ENCODE measurements around the gene LRP2.
"Not testable (repeated sequence)": the region's sequence is repeated elsewhere in the genome, so short reads cannot be mapped to it uniquely, and the experiment has no call there.

Gene LRP2

DNA sequence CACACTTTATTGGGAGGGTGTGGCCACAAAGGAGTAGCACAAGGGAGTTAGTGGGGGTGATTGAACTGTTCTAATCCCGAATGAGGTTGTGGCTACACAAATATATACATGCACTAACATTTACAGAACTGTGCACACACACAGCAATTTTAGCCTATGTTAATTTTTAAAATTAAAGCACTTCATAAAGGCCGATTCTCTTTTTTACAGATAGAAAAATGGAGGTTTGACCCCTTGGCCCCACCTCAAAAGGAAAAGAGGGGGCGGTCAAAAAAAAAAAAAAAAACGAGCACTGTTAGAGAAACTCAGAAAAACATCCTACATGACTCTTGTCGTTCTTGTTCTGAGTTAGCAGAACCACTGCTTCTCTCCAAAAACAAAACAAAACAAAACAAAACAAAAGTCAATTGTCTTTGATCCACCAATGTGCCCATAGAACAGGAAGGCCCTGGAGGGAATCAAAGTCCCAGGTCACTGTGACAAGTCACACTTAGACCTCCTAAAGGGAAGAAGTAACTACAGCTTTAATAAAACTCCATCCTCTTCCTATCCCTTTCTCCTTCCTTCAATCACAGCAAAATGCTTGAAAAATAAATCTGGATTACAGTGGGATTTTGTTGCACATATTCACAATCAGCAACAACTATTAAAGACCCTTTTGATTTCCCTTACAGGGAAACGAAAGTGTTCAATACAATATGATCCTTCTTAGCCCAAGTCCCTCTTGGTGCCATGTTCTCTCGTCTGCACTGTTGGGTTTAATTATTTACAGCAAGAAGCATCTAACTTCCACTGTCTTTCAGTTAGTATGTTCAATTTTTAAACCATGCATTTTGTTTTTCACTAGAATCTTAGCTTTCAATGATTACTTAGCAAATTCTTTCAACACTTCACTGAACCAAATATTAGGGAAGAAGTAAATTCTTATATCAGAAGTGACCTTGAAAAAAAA is 16.6 kb downstream of the LRP2 start:
- no peak for DNase-seq

DNA sequence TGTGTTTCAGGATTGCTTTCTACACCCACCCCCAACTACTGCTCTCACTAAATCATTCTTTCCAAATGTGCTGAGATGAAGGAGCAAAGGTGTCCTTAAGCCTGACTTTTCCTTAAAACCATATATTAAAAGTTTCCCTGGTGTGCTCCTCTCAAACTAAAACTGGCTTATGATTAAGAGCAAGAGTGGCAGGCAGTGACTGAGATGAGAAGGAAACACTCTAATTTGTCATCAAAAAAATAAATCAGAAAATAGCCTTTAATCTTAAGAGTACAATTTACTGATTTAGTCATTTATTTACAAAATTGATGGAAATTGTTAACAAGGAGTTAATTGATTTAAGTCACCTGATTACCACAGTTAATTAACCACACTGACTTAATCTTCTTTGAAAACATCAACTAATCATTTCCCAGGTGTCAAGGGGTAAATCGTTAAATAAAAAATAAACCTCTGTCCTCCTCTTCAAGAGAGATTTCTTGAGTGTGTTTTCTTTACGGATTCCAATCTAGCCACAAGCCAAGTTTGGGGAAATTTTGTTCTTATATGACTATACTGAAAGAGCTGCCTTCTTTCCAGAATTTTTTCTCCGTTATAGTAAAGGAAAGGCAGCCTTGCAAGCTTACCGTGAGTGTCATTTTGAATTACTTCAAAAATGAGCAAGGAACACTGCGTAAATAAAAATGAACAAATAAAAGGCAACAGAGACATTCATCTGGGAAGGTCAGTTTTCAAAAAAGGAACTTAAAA is 17.4 kb downstream of the LRP2 start:
- DNase-seq = no peak

DNA sequence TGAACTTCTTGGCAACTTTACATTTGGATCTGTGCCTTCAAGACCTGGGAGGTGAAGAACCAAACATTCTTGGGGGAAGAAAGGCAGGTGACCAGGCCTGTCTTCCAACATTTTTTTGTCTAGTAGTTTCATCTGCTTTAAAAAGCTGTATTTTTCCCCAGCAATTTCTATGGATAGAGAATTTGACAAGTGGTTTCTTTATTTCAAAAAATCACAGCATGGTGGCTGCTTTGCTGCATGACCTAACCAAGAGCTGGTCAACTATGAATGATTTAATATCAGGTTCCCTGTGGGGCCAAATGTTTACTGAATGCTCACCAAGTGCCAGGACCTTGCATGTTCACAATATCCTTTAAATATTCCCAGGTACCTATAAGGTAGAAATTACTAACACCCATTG is 19.1 kb downstream of the LRP2 start:
- DNase-seq = no peak

DNA sequence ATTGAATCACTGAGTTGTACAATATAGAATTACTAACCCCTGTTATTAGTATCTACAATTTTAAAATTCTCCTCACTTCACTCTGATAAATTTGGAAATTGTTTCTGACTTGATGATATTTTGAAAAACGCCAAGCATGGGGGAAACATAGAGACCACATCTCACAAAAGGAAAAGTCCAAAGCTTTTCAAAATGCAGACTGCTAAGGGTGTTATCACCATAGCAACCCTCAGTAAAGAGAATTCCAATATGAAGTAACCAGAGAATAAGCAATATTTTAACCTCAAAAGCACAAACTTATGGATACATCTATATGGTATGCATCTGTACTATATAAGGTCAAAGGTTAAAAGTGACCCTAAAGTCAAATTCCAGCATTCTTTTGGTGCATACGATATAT is 22.7 kb downstream of the LRP2 start:
- no peak for DNase-seq

DNA sequence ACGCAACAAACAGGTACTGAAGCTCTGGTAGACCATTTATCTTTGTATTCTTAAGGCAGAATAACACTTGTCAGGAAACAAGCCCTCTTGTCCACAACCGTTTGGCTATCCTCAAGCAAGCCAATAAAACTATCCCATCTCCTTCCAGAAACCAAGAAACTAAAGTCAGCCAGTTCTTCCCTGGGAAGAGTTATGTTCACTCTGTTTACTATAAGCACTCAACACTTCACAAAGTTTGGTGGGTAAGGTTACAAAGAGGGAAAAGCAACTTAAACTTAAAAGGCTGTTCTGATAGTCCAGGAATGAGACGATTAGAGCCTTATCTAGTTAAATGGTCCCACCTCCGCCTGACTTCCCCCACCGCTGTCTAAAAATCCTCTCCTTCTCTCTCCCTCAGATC is 25.6 kb downstream of the LRP2 start:
- DNase-seq = no peak

DNA sequence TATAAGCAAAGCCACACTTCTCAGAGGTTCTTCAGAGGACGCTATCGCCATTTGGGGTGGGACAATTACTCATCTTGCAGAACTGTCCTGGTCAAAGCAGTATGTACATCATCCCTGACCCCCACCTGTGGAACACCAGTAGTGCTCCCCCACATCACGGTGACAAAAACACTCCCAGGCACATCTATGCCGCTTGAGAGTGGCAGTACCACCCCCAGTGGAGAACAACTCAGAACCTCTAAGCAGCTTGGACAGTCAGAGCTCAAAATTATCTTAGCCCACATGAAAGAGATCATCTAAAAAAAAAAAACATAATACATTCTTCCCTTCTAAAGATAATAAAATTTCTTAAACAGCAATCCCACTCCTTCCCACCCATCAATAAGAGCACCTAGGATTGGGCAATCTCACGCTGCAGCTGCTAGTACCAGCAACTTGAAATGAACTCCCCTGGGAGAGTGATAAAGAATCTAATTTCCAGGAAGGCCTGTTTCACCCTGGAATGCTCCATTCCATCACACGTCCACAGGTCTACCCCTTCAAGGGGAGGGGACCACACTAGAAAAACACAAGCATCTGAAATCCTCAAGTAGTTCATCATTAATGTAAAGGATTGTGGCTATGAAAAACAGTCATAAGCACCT is 31.7 kb downstream of the LRP2 start:
- DNase-seq = no peak

DNA sequence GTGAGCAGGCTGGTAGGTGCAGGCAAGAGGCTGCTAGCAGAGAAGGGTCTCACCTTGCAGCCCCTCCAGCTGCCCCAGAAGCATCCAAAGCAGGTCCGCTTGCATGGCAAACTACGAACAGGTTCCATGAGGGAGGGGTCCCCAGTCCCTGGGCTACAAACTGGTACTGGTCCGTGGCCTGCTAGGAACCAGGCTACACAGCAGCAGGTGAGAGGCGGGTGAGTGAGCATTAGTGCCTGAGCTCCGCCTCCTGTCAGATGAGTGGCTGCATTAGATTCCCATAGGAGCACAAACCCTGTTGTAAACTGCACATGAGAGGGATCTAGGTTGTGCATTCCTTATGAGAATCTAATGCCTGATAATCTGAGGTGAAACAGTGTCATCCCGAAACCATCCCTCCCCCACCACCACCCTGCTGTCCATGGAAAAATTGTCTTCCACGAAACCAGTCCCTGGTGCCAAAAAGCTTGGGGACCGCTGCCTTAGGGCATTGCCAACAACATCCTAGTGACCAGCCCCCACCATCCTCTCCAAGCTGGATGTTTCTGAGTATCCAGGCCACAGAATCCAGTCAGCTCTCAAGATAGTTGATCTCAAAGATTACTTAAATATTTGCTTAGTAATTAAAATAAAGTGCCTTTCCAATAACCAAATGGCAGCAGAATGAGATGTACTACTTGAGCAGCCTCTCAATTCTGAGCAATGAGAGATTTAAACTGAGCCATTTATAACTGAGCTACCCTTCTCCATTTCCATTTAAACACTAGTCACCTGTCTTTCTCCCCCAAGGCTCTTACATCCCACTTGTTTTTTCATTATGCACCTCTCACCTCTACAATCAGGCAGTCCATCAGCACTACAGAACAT is 32.4 kb downstream of the LRP2 start:
- DNase-seq = no peak

DNA sequence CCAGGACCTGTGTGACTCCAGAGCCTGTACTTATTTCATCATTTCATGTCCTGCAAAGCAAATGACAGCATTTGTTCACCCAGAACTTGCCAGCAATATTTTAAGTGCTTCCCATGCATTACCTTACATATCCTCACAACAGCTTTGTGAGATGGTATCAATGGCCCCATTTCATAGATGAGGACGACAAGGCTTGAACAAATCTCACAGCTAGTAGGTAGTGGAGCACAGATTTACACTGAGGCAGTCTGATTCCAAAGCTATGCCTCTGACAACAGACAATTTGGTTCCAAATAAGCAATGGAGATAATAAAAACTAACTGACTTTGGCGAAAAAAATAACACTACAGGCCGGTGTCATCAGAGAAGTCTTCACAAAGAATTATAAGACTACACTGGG is 33.5 kb downstream of the LRP2 start:
- DNase-seq = no peak

DNA sequence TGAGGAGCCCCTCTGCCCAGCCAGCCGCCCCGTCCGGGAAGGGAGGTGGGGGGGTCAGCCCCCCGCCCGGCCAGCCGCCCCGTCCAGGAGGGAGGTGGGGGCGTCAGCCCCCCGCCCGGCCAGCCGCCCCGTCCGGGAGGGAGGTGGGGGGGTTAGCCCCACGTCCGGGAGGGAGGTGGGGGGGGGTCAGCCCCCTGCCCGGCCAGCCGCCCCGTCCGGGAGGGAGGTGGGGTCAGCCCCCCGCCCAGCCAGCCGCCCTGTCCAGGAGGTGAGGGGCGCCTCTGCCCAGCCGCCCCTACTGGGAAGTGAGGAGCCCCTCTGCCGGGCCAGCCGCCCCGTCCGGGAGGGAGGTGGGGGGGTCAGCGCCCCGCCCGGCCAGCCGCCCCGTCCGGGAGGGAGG is 34.5 kb downstream of the LRP2 start:
- DNase-seq = not testable (repeated sequence)

DNA sequence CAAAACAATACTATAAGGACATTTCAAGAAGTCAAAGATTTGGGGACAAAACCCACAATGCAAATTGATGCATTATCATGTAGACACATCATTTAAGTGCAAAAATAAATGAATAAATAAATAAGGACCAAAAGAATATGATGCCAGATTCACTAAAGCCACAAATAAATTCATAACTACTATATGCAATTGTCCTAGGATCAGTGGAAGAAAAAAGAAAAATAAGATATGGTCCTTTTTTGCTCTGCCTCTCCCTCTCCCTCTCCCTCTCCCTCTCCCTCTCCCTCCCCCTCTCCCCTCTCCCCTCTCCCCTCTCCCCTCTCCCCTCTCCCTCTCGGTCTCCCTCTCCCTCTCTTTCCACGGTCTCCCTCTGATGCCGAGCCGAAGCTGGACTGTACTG is 36.4 kb downstream of the LRP2 start:
- DNase-seq = not testable (repeated sequence)

DNA sequence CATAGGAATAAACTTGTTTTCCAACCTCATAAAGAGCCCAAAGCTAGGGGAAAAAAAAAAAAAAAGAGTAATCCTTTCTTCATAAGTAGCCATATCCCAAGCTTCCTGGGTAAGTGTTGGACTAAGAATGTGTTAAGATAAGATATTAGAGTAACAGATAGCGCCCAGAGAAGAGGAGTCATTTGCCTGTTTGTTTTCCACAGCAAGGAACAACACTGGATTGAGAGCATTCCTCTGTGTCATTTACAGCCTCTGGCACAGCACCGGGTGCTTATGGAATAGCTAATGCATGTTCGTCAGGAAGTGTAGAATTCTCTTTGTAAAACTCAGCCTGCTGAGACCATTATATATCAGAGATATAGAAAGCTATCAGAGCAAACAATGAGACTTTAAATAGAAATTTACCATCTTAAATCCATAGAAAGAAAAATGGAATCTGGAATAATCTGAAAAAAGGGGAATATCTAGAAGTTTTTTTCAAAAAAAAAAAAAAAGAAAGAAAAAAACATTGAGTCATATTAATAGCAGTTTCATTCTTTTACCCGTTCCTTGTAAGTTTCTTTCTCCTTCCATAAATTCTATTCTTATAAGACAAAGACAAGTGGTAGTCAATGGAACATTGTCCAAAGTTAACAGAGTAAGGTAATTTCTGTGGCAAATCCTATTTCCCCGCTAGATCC is 37.6 kb downstream of the LRP2 start:
- no peak for DNase-seq

DNA sequence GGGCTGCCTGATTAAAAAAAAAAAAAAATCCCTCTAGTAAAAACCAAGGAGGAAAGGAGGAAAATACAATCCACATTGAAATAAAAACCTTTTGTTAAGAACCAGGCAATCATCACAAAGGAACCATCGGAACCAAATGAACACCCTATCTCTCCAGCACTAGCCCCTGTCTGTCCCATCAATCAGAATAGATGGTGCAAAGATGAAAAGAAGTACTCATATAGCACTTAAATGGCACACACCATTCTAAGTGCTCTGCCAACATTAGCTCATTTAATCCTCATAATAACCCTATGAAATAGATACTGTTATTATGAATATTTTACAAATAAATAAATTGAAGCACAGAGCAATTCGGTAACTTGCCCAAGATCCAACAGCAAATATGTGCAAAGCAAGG is 38.5 kb downstream of the LRP2 start:
- no peak for DNase-seq

DNA sequence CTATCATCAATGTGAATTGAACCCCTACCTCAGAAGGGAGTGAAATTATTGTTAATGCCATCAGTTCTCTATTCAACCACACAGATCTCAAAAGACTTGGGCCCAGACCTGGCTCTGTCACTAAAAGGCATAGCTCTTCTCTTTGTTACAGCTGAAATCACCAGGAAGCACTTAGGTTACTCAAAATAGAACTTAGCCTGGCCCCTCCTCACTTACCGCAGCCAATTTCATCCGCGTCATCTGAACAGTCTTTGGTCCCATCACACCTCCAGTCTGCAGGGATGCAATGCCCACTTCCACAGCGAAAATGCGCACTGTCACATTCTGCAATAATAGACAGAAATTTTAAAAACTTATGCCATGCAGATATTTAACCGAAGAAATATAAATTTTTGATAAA is 41.8 kb downstream of the LRP2 start:
- no peak for DNase-seq

DNA sequence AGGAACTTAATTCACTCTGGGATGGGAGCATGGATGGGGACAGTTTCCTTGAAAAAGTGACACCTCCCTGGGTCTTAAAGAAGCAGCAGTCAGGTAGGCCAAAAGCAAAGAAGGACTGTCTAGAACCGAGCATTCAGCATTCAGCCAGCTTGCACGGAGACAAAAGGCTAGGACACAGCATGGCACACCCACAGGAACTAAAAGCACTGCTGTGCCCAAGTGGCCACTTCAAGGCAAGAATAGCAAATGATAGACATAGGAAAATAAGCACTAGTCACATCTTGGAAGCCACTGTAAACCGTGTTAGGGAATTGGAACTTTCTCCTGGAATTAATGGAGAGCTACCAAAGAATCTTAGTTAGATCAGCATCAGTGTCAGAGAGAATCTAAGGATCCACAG is 47.0 kb downstream of the LRP2 start:
- DNase-seq = no peak

DNA sequence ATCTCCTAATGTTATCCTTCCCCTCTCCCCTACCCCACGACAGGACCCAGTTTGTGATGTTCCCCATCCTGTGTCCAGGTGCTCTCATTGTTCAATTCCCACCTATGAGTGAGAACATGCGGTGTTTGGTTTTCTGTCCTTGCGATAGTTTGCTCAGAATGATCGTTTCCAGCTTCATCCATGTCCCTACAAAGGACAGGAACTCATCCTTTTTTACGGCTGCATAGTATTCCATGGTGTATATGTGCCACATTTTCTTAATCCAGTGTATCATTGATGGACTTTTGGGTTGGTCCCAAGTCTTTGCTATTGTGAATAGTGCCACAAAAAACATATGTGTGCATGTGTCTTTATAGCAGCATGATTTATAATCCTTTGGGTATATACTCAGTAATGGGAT is 54.0 kb downstream of the LRP2 start:
- DNase-seq = not testable (repeated sequence)

DNA sequence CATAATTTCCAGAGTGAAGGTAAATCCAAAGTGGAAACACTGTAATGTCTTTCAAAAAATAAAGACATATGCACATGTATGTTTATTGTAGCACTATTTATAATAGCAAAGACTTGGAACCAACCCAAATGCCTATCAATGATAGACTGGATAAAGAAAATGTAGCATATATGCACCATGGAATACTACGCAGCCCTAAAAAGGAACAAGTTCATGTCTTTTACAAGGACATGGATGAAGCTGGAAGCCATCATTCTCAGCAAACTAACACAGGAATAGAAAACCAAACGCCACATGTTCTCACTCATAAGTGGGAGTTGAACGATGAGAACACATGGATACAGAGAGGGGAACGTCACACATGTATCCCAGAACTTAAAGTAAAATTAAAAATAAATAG is 57.6 kb downstream of the LRP2 start:
- not testable (repeated sequence) for DNase-seq

DNA sequence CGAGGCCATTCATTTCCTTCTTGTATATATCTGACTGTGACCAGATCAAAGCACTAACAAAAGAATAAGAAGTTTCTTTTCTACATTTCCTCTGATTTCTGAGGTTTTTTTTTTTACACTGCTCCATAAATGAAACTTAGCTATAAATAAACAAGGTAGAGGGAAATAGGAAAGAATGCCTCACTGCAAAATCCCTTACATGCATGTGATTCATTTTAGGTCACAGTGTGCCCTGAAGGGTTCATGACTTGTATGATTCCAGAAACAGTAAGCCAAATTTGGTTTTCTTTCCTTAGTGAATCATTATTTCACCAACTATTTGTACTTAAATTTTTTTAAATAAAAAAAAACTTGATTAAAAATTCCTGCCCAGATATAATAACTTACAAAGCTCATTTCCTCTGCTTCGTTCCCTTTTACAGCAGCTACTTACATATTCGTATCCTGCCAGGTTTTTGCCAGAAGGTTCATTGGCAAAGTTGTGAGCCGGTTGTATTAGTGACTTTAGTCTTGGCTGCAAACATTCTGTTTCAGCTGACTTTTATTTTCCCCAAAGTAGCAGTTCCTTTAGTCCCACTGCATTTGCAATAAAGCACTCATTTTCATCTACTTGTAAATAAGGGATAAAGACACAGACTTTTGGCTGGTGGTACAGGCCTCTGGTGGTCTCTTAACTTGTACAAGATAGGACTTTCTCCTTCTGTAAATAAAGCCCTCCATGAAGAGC is 58.6 kb downstream of the LRP2 start:
- no peak for DNase-seq

DNA sequence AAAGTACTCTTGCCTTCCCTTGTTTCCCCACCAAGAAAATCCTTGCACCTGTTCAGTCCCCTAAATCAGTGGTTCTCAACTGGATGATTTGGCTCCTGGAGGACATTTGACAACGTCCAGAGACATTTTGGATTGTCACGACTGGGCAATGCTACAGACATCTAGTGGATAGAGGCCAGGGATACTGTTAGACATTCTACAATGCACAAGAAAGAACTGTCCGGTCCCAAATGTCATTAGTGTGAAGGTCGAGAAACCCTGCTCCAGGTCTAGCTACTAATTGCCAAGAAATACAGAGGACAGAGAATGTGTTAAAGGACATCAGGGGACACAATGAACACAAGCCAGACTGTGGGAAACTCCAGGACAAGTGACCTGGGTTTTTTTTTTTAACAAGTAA is 60.0 kb downstream of the LRP2 start:
- no peak for DNase-seq

DNA sequence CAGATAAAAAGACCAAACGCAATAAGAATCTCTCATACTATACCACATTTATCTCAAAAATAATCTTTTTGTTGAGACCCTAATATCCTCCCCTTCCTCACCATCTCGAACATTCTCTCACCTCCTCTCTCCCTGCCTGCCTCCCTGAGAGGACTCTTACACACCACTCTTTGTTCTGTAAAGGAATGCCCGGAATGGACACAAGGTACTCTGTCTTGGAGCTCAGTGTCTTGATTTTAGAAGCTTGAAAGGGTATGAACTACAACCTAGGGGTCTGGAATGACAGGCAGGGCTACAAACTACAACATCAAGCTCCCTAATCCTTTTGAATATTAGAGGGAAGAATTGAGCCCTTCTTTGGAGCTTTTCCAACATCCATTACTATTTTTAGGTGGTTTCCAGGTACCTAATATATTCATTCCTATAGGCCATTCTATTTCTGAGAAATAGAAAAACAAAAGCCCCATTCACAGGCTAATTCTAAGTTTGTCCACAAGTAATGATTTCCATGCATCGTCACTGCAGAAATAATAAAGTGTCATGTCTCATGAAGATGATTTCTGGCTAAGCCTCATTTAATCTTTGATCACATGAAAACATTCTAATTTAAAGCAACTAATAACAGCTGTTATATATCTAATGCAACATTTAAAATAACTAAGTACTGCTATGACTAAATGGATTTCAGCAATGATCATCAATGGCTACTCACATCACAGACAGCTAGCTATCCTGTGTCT is 60.6 kb downstream of the LRP2 start:
- no peak for DNase-seq

All from cortex of kidney (tissue), 1 donor.